CD4-positive, alpha-beta T cell (primary cell): Measurements from ENCODE around the gene GRM8. TPM values are rescaled to one million over a fixed set of nuclear protein-coding genes. Genes with fewer than 3 reads are reported as not detected.

Experiments
- ATAC-seq: fragments of 200-7000 bp; cut with Tn5 transposase; one replicate; pipeline ENCODE4 v1.10.0; 2022; ENCODE audit warnings: mild to moderate bottlenecking; ENCODE audit not compliant: poor library complexity
- CTCF ChIA-PET: fragments of 350-600 bp; sonication (Branson Sonifier 250); formaldehyde crosslinking; loops from one replicate; lab custom pipeline; 2021; ENCODE audit warnings: antibody characterized with exemption, inconsistent platforms; lab: Charles Lee
- POLR2A ChIA-PET: fragments of 350-600 bp; sonication (Branson Sonifier 250); formaldehyde crosslinking; loops from one replicate; lab custom pipeline; 2021; ENCODE audit warnings: antibody characterized with exemption, inconsistent platforms; lab: Charles Lee
- DNase-seq, 14 experiments: peaks; one replicate each; pipeline ENCODE4 v3.0.0-alpha.2; 2013 to 2020; ENCODE audit warnings: mixed read lengths in 2 of 14
- H3K27ac ChIP-seq, 2 donors: one replicate each; pipeline versions ENCODE4 v1.5.1 to v1.7.0; 2013; ENCODE audit warnings: low read length in 2 of 2, low read depth in 1 of 2, mild to moderate bottlenecking in 1 of 2
- H3K27me3 ChIP-seq, 2 experiments: 1 replicate in 1 of 2; 2 replicates in 1 of 2; pipeline versions ENCODE4 v1.6.1 to v1.7.0; 2013; ENCODE audit warnings: low read length in 2 of 2, control low read depth in 1 of 2, mild to moderate bottlenecking in 1 of 2, moderate library complexity in 1 of 2; ENCODE audit not compliant: insufficient read depth in 2 of 2, control insufficient read depth in 1 of 2
- H3K36me3 ChIP-seq: one replicate; pipeline ENCODE4 v1.6.1; 2013; ENCODE audit warnings: low read length, control low read depth; ENCODE audit not compliant: insufficient read depth
- H3K4me1 ChIP-seq: one replicate; pipeline ENCODE4 v1.6.1; 2013; ENCODE audit warnings: low read length, control low read depth; ENCODE audit not compliant: insufficient read depth
- H3K4me3 ChIP-seq: one replicate; pipeline ENCODE4 v1.5.1; 2013; ENCODE audit warnings: mild to moderate bottlenecking, low read length, moderate library complexity
- H3K9me3 ChIP-seq, 2 experiments: 1 replicate in 1 of 2; 2 replicates in 1 of 2; pipeline versions ENCODE4 v1.6.1 to v1.7.0; 2013; ENCODE audit warnings: low read length in 2 of 2, mild to moderate bottlenecking in 2 of 2, control low read depth in 1 of 2, moderate library complexity in 1 of 2; ENCODE audit not compliant: control insufficient read depth in 1 of 2, insufficient read depth in 1 of 2
- H3K27ac Mint-ChIP-seq: one replicate; pipeline ENCODE4 v1.8.0; 2020; ENCODE audit warnings: mixed read lengths
- H3K27me3 Mint-ChIP-seq: one replicate; pipeline ENCODE4 v1.8.0; 2021; ENCODE audit warnings: mixed read lengths
- H3K36me3 Mint-ChIP-seq: one replicate; pipeline ENCODE4 v1.8.0; 2021; ENCODE audit warnings: low read depth, mixed read lengths
- H3K4me1 Mint-ChIP-seq: one replicate; pipeline ENCODE4 v1.8.0; 2021; ENCODE audit warnings: low read depth, mixed read lengths
- H3K4me3 Mint-ChIP-seq: one replicate; pipeline ENCODE4 v1.8.0; 2020; ENCODE audit warnings: mild to moderate bottlenecking, mixed read lengths
- H3K9me3 Mint-ChIP-seq: one replicate; pipeline ENCODE4 v1.8.0; 2020; ENCODE audit warnings: mixed read lengths
- intact Hi-C, 2 experiments: fragments of 100-400 bp; cut with DNase I in 1 of 2; cut with micrococcal nuclease in 1 of 2; formaldehyde crosslinking; loops; one replicate each; pipeline versions ENCODE4 v1.15.1 to v1.9.0; 2023 to 2025; cut with DNase I, micrococcal nuclease
- total RNA-seq, 174 experiments: library from RNA in 2 of 174; stranded (reverse) in 2 of 174; gene quantifications; one replicate each; pipeline ENCODE4 v1.2.3 and lab custom pipeline; 2021 to 2026
- TF ChIP-seq, protein P1 (sequence below): fragments of 200-600 bp; IDR thresholded peaks from one replicate; pipeline ENCODE4 v1.8.0; 2022; ENCODE audit warnings: antibody characterized with exemption, mild to moderate bottlenecking

GRM8 gene
- total RNA-seq, 2 experiments from 2014 or later, result not detected

DNA sequence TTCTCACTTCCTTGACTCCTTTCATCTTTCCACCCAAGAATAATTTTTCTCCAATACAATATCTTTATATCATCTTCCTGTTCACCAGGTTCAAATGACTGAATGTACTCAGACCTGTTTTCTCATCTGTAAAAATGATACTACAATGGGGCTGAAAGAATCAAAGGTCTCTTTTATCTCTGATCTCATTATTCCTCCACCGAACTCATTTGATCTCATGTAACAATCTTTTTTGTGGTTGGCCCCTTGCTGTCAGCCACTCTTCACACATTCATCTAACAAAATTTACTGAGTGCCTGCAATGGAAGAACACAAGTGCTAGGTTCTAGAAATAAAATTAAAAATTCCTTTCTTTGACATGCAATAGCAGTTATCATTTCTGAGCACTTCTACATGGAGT, 65.0 kb downstream of the GRM8 start:
- DNase-seq (peak in 2 of 14 experiments; percentile 4 to 8), ATAC-seq (no peak)
- Mint-ChIP-seq H3K4me3 (no peak overlapping the region), H3K4me1 (peaks cover 23% of the 10 kb centered on the region), H3K9me3 (no peaks in the 10 kb centered on the region), H3K27me3 (peaks cover 35% of the 10 kb centered on the region), H3K27ac (no peak overlapping the region), H3K36me3 (no peaks in the 10 kb centered on the region)
- intact Hi-C loops, result no loop called here
- Histone ChIP-seq H3K27me3 (peaks cover 3 to 4% of the 10 kb centered on the region in 2 experiments), H3K9me3 (no peaks in the 10 kb centered on the region), H3K4me1 (no peaks in the 10 kb centered on the region), H3K4me3 (no peak overlapping the region), H3K27ac (no peak overlapping the region), H3K36me3 (no peaks in the 10 kb centered on the region)
- POLR2A ChIA-PET, result no interaction called here
- CTCF ChIA-PET, result no interaction called here
- TF ChIP-seq, protein P1, sequence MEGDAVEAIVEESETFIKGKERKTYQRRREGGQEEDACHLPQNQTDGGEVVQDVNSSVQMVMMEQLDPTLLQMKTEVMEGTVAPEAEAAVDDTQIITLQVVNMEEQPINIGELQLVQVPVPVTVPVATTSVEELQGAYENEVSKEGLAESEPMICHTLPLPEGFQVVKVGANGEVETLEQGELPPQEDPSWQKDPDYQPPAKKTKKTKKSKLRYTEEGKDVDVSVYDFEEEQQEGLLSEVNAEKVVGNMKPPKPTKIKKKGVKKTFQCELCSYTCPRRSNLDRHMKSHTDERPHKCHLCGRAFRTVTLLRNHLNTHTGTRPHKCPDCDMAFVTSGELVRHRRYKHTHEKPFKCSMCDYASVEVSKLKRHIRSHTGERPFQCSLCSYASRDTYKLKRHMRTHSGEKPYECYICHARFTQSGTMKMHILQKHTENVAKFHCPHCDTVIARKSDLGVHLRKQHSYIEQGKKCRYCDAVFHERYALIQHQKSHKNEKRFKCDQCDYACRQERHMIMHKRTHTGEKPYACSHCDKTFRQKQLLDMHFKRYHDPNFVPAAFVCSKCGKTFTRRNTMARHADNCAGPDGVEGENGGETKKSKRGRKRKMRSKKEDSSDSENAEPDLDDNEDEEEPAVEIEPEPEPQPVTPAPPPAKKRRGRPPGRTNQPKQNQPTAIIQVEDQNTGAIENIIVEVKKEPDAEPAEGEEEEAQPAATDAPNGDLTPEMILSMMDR, result no peak

DNA sequence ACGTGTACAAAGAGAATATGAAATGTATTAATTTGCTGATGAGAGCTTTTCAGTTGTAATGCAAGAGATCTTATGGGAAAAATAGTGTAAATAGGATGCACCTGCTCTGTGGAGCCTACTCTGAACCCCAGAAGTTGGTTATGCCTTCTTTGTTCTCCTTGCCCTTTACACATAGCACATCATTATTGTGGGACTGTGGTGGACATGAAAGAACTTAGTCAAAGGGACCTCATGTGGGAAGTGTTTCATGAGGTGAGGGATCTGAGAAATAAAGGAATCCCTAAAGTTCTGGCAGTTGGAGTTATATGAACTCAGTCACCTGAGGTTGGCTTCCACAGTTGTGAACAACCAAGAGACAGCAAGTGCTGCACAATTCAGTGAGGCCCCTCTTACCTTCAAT, 66.1 kb downstream of the GRM8 start:
- intact Hi-C loops, result no loop called here
- H3K9me3 Mint-ChIP-seq, result no peaks in the 10 kb centered on the region
- ChIA-PET CTCF (no interaction called here), POLR2A (no interaction called here)
- ATAC-seq (no peak), DNase-seq (no peak)
- no peak overlapping the region for H3K27ac ChIP-seq
- H3K27me3 Mint-ChIP-seq, result peaks cover 29% of the 10 kb centered on the region
- H3K9me3 ChIP-seq, result no peaks in the 10 kb centered on the region
- peaks cover 0 to 4% of the 10 kb centered on the region in 2 experiments for H3K27me3 ChIP-seq
- no peak overlapping the region for H3K27ac Mint-ChIP-seq
- TF ChIP-seq, protein P1, result no peak
- H3K4me3 ChIP-seq, result no peak overlapping the region
- no peaks in the 10 kb centered on the region for H3K4me1 ChIP-seq
- no peaks in the 10 kb centered on the region for H3K36me3 ChIP-seq
- H3K4me1 Mint-ChIP-seq, result peaks cover 23% of the 10 kb centered on the region
- no peaks in the 10 kb centered on the region for H3K36me3 Mint-ChIP-seq
- H3K4me3 Mint-ChIP-seq, result no peak overlapping the region

DNA sequence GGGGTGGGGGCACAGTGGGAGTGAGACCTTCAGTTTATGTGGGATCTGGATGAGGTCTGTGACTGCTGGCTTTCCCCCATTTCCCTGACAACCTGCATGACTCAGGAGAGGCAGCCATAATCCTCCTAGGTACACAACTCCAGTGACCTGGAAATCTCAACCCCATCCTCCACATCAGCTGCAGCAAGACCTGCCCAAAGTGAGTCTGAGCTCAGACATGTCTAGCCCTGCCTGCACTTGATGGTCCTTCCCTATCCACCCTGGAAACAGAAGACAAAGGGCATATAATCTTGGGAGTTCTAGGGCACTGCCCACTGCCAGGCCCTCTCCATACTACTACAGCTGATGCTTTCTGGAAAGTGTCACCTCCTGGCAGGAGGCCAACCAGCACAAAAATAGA, 75.6 kb downstream of the GRM8 start:
- H3K4me3 ChIP-seq, result no peak overlapping the region
- ChIA-PET POLR2A (no interaction called here), CTCF (no interaction called here)
- TF ChIP-seq, protein P1, result no peak
- Mint-ChIP-seq H3K4me1 (no peaks in the 10 kb centered on the region), H3K9me3 (peaks cover 11% of the 10 kb centered on the region), H3K27me3 (peaks cover 55% of the 10 kb centered on the region), H3K36me3 (no peaks in the 10 kb centered on the region), H3K4me3 (no peak overlapping the region), H3K27ac (no peak overlapping the region)
- H3K4me1 ChIP-seq, result no peaks in the 10 kb centered on the region
- intact Hi-C loops, result no loop called here
- H3K9me3 ChIP-seq, result no peaks in the 10 kb centered on the region
- H3K27ac ChIP-seq, result no peak overlapping the region
- no peaks in the 10 kb centered on the region for H3K36me3 ChIP-seq
- DNase-seq (no peak), ATAC-seq (no peak)
- H3K27me3 ChIP-seq, result peaks cover 2 to 4% of the 10 kb centered on the region in 2 experiments
